Measurements from ENCODE around the gene S100A12. TPM values are rescaled to one million over a fixed set of nuclear protein-coding genes. Genes with fewer than 3 reads are reported as not detected.

S100A12 gene
- polyA plus RNA-seq, 1 of the 3 experiments (the other 2 are of a cell fraction), result not detected

- no peak overlapping the region for H2AFZ ChIP-seq (ENCODE audit: low read depth)
- no peaks in the 10 kb centered on the region for H3K9me2 ChIP-seq
- no peaks in the 10 kb centered on the region for H3K4me1 ChIP-seq (ENCODE audit: control insufficient read depth in 1 of 2, insufficient read depth in 2 of 2, low read depth in 1 of 2, low read length in 1 of 2)
- H3K36me3 ChIP-seq (replicated peaks in 1 of 2; ENCODE audit: control insufficient read depth in 1 of 2, insufficient read depth in 2 of 2, low read length in 1 of 2), result no peaks in the 10 kb centered on the region
- H3K4me3 ChIP-seq (ENCODE audit: low read depth in 2 of 2, low read length in 1 of 2), result no peak overlapping the region
- H3K9ac ChIP-seq, result no peak overlapping the region
- H3K27ac ChIP-seq (ENCODE audit: low read depth in 2 of 2, low read length in 1 of 2), result no peak overlapping the region
- no peaks in the 10 kb centered on the region for H3K27me3 ChIP-seq (ENCODE audit: insufficient read depth)
- ChIA-PET CTCF (interaction anchor here (1.4 kb wide), 1 partner anchor 28 kb away, joined by 5 read pairs; no protein-coding TSS in a partner anchor), POLR2A (no interaction called here)
- TF ChIP-seq EP300 (IDR thresholded peaks at IDR 0.05; ENCODE audit: borderline replicate concordance in 1 of 2, low read depth in 1 of 2, low read length in 1 of 2) (no peak), MEF2A (IDR thresholded peaks at IDR 0.05; ENCODE audit: borderline replicate concordance, low read depth) (no peak), IRF3 (IDR thresholded peaks at IDR 0.05; ENCODE audit: low read depth, low read length) (no peak), USF1 (IDR thresholded peaks at IDR 0.05; ENCODE audit: borderline replicate concordance, low read depth) (no peak), SMC3 (IDR thresholded peaks at IDR 0.05; ENCODE audit: low read depth, low read length) (no peak), FOXJ3 (CRISPR knock-in tag; IDR thresholded peaks at IDR 0.05) (no peak), ELF1 (IDR thresholded peaks at IDR 0.05) (no peak), SIN3A (IDR thresholded peaks at IDR 0.05; ENCODE audit: borderline replicate concordance, low read depth, low read length) (no peak), TEAD4 (IDR thresholded peaks at IDR 0.05; ENCODE audit: borderline replicate concordance, insufficient read depth) (no peak), GABPA (IDR thresholded peaks at IDR 0.05; ENCODE audit: low read depth) (no peak), JUND (IDR thresholded peaks at IDR 0.05) (no peak), RAD21 (IDR thresholded peaks at IDR 0.05; ENCODE audit: low read length) (no peak), MAX (IDR thresholded peaks at IDR 0.05; ENCODE audit: low read depth) (no peak), RCOR1 (IDR thresholded peaks at IDR 0.05; ENCODE audit: low read length) (no peak)
- TF ChIP-seq, protein P1, sequence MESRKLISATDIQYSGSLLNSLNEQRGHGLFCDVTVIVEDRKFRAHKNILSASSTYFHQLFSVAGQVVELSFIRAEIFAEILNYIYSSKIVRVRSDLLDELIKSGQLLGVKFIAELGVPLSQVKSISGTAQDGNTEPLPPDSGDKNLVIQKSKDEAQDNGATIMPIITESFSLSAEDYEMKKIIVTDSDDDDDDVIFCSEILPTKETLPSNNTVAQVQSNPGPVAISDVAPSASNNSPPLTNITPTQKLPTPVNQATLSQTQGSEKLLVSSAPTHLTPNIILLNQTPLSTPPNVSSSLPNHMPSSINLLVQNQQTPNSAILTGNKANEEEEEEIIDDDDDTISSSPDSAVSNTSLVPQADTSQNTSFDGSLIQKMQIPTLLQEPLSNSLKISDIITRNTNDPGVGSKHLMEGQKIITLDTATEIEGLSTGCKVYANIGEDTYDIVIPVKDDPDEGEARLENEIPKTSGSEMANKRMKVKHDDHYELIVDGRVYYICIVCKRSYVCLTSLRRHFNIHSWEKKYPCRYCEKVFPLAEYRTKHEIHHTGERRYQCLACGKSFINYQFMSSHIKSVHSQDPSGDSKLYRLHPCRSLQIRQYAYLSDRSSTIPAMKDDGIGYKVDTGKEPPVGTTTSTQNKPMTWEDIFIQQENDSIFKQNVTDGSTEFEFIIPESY (IDR thresholded peaks at IDR 0.05; ENCODE audit: borderline replicate concordance, low read depth), result no peak
- no peaks in the 10 kb centered on the region for H3F3A ChIP-seq (replicated peaks; ENCODE audit: insufficient read depth)
- H3K9me3 ChIP-seq, result no peaks in the 10 kb centered on the region
- DNase-seq, result no peak
- no peaks in the 10 kb centered on the region for H3K79me2 ChIP-seq (ENCODE audit: insufficient read depth)
- no peak overlapping the region for H3K4me2 ChIP-seq
- no peaks in the 10 kb centered on the region for H4K20me1 ChIP-seq (ENCODE audit: insufficient read depth)
Observed at GRCh38 chr1:153324912-153325311, 50.5 kb downstream of the S100A12 start.

Small RNA genes within 50 kb of the gene (small RNA-seq; reads per million reads assigned to genes)
- gene RNU6-160P (0 reads per million in 7 experiments), gene S100A15A (0 reads per million in 7 experiments)

Other genes with a start within 250 kb of the S100A12 start
- not detected in 2 replicates for gene SPRR2G, start 224.7 kb downstream of the S100A12 start, polyA plus RNA-seq (2012; rRNA removed)
- gene LELP1, start 172.2 kb downstream of the S100A12 start, polyA plus RNA-seq (2012; rRNA removed), result not detected in 2 replicates
- gene PRR9, start 158.0 kb downstream of the S100A12 start, polyA plus RNA-seq (2012; rRNA removed), result not detected in 2 replicates
- gene LORICRIN, start 115.9 kb downstream of the S100A12 start, polyA plus RNA-seq (2012; rRNA removed), result not detected in 2 replicates
- gene PGLYRP3, start 62.7 kb downstream of the S100A12 start, polyA plus RNA-seq (2012; rRNA removed), result not detected in 2 replicates
- not detected in 2 replicates for gene PGLYRP4, start 26.8 kb downstream of the S100A12 start, polyA plus RNA-seq (2012; rRNA removed)
- not detected in 2 replicates for gene S100A9, start 17.8 kb downstream of the S100A12 start, polyA plus RNA-seq (2012; rRNA removed)
- not detected in 2 replicates for gene S100A8, start 15.5 kb upstream of the S100A12 start, polyA plus RNA-seq (2012; rRNA removed)
- not detected in 2 replicates for gene S100A7A, start 40.9 kb upstream of the S100A12 start, polyA plus RNA-seq (2012; rRNA removed)
- not detected in 2 replicates for gene S100A7, start 85.0 kb upstream of the S100A12 start, polyA plus RNA-seq (2012; rRNA removed)
- gene S100A6, start 160.4 kb upstream of the S100A12 start, polyA plus RNA-seq (2012; rRNA removed), result 844 and 895 TPM in 2 replicates
- 0.15 TPM in 1 of 2 replicates, not detected in the other for gene S100A5, start 165.3 kb upstream of the S100A12 start, polyA plus RNA-seq (2012; rRNA removed)
- 24.6 and 25.4 TPM in 2 replicates for gene S100A4, start 170.2 kb upstream of the S100A12 start, polyA plus RNA-seq (2012; rRNA removed)
- gene S100A3, start 173.6 kb upstream of the S100A12 start, polyA plus RNA-seq (2012; rRNA removed), result 11.8 and 13.1 TPM in 2 replicates
- 27.3 and 31.4 TPM in 2 replicates for gene S100A2, start 190.2 kb upstream of the S100A12 start, polyA plus RNA-seq (2012; rRNA removed)
- 512 and 521 TPM in 2 replicates for gene S100A16, start 237.5 kb upstream of the S100A12 start, polyA plus RNA-seq (2012; rRNA removed)
- gene S100A14, start 240.7 kb upstream of the S100A12 start, polyA plus RNA-seq (2012; rRNA removed), result 0.15 TPM in 1 of 2 replicates, not detected in the other

Measured in SK-N-SH (cell line).